Measurements from ENCODE around the gene TRABD2B. TPM values are rescaled to one million over a fixed set of nuclear protein-coding genes. Genes with fewer than 3 reads are reported as not detected.

TRABD2B gene
- total RNA-seq, 2 donors from 2014 or later, result 3.8 to 10.7 TPM

DNA sequence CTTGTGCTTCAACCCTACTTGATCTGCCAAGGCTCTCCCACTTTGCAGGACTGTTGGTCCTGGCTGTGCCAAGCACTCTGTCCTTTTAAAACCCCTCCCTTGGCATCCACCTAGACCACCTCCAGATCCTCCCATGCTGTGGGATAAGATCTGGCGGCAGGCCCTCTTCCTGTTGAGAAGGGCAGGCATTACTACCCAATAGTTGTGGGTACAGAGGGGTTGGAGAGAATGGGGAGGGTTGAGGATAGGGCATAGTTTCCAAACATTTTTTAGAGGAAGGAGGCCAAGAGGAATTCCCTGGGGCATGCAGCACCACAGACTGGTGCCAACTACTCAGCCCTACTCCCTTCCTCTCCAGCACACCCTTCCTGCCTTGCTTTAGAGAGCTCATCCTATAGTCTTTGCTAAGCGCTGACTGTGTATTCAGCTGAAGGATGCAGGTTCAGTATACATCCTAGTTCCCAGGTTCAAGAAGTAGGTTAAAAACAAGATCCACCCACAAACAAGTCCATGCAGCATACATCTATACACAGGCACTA lies 70.7 kb downstream of the TRABD2B start:
- H3K36me3 ChIP-seq, result no peaks in the 10 kb centered on the region
- ATAC-seq (ENCODE audit: insufficient number of reproducible peaks, low FRiP score, low read depth) (no peak), DNase-seq (ENCODE audit: low spot score) (no peak)
- no peak overlapping the region for H3K27ac ChIP-seq
- H3K9me3 ChIP-seq, result no peaks in the 10 kb centered on the region
- no peak overlapping the region for H3K4me3 ChIP-seq
- no peaks in the 10 kb centered on the region for H3K27me3 ChIP-seq (replicated peaks; ENCODE audit: insufficient read depth)
- H3K4me1 ChIP-seq (ENCODE audit: control insufficient read depth in 1 of 2, low read depth in 2 of 2), result peaks cover 15 to 17% of the 10 kb centered on the region in 2 donors
- no peak for TF ChIP-seq CTCF (IDR thresholded peaks at IDR 0.05)

DNA sequence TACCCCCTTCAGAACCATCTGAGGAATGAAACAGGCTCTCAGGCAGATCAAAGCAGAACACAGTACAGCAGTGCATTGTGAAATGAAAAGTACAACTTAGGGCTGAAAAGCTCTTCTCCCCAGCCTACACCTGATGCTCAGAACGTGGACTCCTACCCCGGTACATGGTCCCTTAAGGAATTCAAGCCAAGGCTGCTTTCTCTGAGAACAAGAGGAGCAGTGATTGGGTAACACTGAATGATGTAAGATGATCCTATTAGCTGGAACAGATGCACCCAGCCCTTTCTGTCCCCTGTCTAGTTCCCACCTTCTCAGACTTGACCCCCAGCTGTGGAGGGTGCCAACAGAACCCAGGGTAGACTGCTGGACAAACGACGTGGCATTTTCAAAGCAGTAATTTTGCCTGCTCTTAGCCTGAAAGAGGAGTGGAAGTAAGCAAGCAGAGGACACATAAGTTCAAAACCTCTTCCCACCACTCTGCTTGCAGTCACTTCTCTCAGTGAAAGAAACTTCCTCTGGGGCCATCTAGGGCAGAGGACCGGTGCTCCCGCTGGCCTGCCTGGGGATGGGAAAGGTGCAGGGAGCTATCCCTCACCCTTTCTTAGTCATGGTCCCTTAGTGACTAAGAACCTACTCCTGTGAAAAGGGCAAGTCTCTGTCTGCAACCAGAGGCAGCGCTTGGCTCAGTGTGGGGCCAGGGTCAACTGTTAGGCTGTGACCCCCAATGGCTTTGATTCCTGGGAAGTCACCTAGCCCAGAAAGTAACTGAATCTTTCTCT lies 72.7 kb downstream of the TRABD2B start:
- H3K27me3 ChIP-seq (replicated peaks; ENCODE audit: insufficient read depth), result no peaks in the 10 kb centered on the region
- DNase-seq (ENCODE audit: low spot score), result no peak

GRCh38 chr1:47921935-47922415 lies 75.2 kb downstream of the TRABD2B start:
- no peak overlapping the region for H3K27ac ChIP-seq
- no peaks in the 10 kb centered on the region for H3K9me3 ChIP-seq
- H3K36me3 ChIP-seq, result no peaks in the 10 kb centered on the region
- no peak for ATAC-seq (ENCODE audit: insufficient number of reproducible peaks, low FRiP score, low read depth)
- no peak for TF ChIP-seq CTCF (IDR thresholded peaks at IDR 0.05)
- peaks cover 10 to 11% of the 10 kb centered on the region in 2 donors for H3K4me1 ChIP-seq (ENCODE audit: control insufficient read depth in 1 of 2, low read depth in 2 of 2)
- no peaks in the 10 kb centered on the region for H3K27me3 ChIP-seq (replicated peaks; ENCODE audit: insufficient read depth)
- no peak overlapping the region for H3K4me3 ChIP-seq
- DNase-seq (ENCODE audit: low spot score), result no peak

More for the DNA sequence above, 72.7 kb downstream of the TRABD2B start:
- TF ChIP-seq CTCF (IDR thresholded peaks at IDR 0.05), result no peak
- peaks cover 15 to 17% of the 10 kb centered on the region in 2 donors for H3K4me1 ChIP-seq (ENCODE audit: control insufficient read depth in 1 of 2, low read depth in 2 of 2)
- no peak overlapping the region for H3K4me3 ChIP-seq
- no peak overlapping the region for H3K27ac ChIP-seq
- no peak for ATAC-seq (ENCODE audit: insufficient number of reproducible peaks, low FRiP score, low read depth)
- no peaks in the 10 kb centered on the region for H3K9me3 ChIP-seq
- H3K36me3 ChIP-seq, result no peaks in the 10 kb centered on the region

DNA sequence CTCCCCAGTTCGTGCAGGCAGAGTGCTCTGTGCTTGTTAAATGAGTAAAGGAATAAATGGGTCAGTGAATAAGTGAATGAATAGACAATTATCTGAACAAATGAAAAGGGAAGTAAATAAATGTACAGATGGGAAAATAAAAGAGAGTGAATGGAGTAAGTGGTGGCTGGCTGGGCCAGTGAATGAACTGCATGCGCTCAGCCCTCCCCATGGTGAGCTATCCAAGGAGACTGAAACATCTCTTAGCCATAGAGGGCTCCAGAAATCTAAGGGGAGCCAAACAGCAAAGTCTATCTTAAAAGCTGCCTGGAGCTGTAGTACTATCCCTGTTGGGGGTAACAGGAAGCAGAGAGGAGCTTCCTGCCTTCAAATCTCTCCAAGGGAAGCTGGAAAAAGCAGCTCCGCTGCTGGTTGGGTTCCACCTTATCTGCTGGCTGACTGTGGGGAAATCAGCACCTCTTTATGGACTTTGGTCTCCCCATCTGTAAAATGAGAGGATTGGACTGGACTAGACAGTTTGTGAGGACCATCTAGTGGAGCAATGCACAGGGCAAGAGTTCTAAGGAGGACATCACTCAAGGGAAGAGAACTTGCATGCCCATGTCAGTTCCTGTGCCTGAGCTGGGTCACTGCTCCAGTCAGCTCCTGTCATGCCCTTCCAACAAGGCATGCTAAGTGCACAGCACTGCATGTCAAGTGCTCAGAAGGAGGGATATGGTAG lies 77.9 kb downstream of the TRABD2B start:
- no peak for TF ChIP-seq CTCF (IDR thresholded peaks at IDR 0.05)
- H3K36me3 ChIP-seq, result no peaks in the 10 kb centered on the region
- H3K4me3 ChIP-seq, result no peak overlapping the region
- ATAC-seq (ENCODE audit: insufficient number of reproducible peaks, low FRiP score, low read depth) (no peak), DNase-seq (ENCODE audit: low spot score) (no peak)
- H3K27me3 ChIP-seq (replicated peaks; ENCODE audit: insufficient read depth), result no peaks in the 10 kb centered on the region
- no peak overlapping the region for H3K27ac ChIP-seq
- H3K4me1 ChIP-seq (ENCODE audit: control insufficient read depth in 1 of 2, low read depth in 2 of 2), result no peaks in the 10 kb centered on the region
- no peaks in the 10 kb centered on the region for H3K9me3 ChIP-seq

DNA sequence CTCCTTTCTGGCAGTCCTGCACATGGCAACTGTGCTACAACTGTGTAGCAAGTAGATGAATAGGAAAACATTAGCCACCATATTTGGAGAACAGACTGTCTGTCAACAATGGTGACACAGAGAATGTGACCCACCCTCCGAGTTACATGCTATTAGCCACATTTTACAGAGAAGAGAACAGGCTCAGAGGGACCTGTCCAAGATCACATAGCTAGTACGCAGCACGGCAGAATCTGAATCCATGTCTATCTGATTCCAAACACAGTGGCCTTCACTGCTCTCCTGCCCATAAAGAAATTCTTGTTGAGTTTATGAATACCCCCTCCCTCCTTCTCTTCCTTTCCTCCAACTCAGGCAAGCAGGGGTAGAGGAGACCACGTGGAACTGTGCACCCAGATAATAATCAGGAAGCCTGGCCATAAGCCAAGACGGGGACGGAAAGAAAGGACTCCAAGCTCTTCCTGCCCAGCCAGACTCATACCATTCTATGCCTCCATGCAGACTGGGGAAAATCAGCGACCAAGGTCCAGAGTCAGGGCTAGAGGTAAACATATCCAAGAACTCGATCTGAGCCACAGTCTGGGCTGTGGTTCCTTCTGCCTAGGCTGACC lies 78.8 kb downstream of the TRABD2B start:
- Histone ChIP-seq H3K4me3 (no peak overlapping the region), H3K36me3 (no peaks in the 10 kb centered on the region), H3K4me1 (ENCODE audit: control insufficient read depth in 1 of 2, low read depth in 2 of 2) (no peaks in the 10 kb centered on the region), H3K27me3 (replicated peaks; ENCODE audit: insufficient read depth) (no peaks in the 10 kb centered on the region), H3K27ac (no peak overlapping the region), H3K9me3 (no peaks in the 10 kb centered on the region)
- DNase-seq (ENCODE audit: low spot score), result no peak
- TF ChIP-seq CTCF (IDR thresholded peaks at IDR 0.05), result no peak
- no peak for ATAC-seq (ENCODE audit: insufficient number of reproducible peaks, low FRiP score, low read depth)
